ENCODE results near the gene TRAF3.

The TRAF3 gene

DNA sequence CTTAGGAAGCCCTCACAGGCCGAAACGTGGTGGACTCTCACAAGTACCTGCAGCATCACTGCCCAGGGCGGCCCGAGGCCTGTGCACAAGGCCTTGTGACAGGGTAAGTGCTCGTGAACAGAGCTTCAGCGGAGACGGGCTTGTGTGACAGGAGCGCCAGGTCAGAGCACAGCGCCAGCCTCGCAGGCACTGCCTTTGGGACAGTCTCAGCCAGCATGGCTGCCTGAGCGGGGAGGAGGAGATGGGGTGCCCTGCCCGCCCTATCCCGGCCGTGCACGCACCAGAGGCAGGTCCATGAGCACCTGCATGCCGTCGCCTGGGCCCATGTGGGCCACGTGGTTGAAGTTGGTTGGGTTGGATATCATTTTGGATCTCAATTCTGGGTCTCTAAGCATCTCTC is 162.1 kb downstream of the TRAF3 start:
- no peak for DNase-seq (ENCODE audit: low read depth)

DNA sequence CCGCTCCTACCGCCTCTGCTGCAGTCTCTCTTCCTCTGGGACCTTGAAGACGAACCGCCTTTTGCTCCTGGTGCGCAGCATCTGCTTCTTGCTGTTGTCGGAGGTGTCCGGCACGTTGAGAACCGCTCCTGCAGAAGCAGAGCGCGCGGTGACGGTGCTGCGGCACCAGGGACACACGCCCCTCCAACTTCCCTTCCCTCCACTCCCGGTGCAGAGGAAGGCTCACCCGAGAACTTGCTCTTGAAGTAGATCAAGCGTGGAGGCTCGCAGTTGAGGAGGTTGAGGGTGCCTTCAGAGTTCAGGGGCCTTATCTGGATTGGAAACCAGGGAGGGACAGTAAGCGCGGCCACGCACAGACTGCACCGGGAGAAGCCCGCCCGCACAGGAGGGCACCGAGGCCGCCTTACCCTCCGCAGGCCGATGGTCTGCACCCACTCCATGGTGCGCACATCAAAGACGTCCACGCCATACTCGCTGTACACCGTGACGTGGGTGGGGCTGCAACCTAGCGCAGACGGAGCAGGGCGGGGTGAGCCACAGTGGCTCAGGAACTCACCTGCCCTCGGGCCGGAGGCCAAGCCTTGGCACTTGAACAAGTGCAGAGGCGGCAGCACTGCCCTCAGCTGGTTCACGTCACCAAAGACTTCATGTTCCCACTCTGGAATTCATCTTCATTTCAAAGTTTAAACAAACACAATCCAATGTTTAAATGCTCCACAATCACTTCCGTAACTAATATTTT is 162.7 kb downstream of the TRAF3 start:
- DNase-seq (ENCODE audit: low read depth): no peak

DNA sequence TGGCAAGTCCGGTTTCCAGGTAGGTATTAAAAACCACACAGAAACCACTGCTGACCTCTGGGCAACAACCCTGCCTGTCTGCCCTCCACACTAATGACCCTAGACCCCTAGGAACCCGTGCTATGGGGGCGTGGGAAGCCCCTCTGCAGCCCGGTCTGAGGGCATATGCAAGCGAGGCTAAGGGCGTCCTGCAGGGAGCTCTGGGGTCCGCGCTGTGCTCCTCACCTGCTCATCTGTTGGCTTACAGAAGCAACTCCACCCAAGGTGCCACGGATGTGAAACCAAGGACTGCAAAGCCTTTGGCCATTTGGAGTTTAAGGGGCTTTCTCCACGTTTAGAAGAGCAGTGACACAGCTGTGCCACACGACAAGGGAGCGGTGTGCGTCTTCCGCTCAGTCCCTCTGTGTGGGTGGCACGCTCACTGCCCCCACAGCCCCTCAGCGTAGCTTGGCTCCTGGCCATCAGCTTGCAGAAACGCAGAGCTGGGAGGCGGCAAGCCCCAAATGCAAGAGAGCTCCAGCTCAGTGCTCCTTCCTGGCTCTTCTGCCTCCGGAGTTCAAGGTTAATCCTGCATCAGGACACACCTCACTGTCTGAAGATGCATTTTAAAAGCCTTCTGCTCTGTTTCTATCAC is 163.6 kb downstream of the TRAF3 start:
- DNase-seq (ENCODE audit: low read depth): no peak

DNA sequence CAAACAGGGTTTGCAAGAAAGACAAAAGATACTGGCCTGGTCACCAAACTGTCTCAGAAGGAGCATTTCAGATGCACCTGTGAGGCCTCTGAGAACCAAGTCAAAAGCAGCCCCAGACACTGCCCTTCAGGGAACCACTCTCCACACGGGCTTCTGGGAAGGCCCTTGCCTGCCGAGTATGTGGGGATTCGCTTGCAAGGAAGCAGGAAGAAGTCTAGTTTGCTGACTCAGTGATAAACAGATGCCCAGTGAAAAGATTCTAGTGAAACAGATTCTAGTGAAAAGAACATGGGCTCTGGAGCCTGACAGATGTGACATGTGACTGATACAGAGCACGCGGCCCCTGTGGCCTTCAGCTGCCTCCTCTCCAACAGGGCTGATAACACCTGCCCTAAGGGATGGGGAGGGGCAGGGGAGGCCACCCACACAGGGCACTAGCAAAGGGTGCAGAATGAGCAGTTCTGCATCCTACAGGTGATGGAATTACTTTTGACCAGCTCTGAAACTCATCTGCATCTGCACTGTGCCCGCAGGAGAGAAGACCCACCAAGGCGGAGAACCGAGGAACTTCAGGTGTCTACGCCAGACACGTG is 164.3 kb downstream of the TRAF3 start:
- DNase-seq (ENCODE audit: low read depth): no peak

DNA sequence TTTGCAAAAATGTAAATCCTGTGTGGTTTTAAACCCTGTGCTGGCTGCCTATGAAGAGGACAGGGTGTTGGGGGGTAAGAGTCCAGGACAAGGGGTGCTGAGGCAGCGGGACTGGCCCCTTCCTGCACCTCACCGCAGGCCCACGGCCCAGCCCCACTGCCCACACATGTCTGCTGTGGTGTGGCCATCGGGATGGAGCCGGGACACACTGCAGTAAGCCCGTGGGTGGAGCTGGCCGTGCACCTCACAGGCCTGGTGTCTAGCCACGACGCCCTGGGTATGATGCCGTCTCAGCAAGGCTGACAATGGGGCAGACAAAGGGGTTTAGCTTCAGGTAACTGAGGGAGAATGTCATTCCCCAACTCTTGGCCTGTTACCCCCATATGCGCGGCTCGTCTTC is 164.8 kb downstream of the TRAF3 start:
- DNase-seq (ENCODE audit: low read depth): no peak

DNA sequence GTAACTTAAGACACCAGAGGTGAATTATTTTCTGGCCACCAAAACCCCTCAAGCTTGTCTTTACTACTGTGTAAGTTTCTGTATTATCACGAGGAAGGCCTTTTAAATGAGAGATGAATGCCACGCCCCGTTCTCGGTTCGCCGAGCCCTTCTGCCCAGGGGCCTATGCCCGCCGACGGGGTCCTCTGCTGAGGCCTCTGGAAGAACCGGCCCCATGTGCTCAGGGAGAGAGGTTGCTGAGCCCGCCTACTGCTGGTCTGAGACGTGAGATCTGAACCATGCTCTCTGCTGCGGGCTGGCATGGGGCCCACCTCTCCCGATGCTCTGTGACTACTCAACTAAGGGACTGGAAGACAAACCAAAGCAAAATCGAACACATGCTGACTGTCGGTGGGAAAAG is 166.2 kb downstream of the TRAF3 start:
- DNase-seq (ENCODE audit: low read depth): no peak

DNA sequence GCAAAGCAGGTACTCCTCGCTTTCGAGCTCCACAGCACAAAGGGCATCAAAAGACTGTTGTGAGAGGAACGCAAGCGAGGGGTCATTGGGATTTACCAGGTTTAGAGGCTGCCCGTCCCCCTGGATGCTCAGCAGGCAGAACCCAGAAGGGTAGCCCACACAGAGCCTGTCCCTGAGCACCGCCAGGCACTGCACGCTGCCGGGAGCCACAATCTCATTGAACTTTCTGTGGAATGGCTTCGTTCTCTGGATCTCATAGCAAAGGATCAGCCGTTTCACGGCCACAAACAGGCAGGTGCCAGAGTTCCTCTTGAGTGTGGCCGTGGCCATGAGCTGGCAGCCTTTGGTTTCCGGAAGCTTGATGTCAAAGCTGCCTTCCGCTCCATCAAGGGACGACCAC is 166.7 kb downstream of the TRAF3 start:
- no peak for DNase-seq (ENCODE audit: low read depth)

DNA sequence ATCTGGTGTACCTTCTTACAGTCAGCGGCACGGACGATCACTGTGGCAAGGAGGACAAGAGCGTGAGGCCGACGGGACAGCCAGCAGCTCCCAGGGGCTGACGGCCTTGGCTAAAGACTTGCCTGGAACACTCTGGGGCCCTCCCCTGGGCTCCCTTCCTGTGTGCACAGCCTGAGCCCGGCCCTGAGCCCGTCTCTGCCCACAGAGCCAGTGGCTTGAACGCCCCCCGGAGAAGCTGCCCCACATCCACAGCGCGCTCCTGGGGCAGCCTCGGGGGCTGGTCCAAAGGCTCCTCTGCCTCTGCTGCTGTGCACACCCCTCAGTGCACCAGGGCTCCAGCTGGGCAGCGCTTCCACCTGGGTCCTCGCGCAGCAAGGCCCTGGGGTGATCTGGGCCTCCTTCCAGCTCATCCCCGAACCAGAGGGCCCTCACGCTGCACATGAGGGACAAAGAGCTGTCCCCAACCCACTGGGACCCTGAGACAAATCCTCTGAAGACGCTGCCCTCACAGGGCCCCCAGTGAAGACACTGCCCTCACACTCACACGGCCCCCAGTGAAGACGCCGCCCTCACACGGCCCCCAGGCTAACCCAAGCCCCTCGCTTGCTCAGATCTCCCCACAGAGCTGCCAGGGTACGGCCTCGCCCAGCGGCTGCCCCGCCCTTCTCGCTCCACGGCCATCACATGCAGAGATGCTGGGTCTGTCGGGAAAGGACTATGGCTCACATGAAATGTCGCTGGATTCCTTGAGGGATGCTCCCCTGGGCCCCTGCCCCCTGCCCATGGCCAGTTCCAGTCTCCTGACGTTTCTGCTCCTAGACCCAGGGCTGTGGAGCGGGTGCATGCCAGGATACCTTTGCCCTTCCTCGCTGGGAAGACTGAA is 167.4 kb downstream of the TRAF3 start:
- no peak for DNase-seq (ENCODE audit: low read depth)

DNA sequence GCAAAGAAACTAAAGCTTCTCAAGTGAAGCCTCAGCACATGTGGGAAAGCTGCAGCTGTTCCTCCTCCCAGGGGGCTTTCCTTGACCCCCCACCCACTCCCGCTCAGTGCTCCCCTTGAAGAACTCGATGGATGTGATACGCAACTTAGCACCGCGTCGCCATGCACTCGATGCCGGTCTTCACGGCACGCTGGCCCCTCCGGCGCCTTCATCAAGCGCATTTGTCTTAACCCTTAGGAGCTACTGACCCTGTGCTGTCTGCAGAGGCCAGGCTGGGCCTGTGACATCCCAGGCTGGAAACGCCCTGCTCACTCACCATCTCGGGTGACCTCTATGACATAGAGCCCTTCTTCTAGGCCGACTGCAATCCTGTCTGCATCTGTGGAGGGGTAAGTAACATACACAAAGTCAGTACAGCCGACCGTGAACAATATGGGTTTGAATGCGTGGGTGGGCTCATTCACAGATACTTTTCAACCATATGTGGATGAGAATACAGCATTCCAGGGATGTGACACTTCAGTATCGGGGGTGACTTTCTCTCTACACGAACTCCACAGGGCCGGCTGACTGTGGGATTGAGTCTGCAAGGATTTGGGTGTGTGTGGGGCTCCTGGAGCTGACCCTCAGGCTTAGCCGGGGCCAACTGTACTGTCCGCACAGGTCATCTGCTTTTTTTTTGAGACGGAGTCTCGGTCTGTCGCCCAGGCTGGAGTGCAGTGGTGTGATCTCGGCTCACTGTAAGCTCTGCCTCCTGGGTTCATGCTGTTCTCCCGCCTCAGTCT is 168.3 kb downstream of the TRAF3 start:
- no peak for DNase-seq (ENCODE audit: low read depth)

DNA sequence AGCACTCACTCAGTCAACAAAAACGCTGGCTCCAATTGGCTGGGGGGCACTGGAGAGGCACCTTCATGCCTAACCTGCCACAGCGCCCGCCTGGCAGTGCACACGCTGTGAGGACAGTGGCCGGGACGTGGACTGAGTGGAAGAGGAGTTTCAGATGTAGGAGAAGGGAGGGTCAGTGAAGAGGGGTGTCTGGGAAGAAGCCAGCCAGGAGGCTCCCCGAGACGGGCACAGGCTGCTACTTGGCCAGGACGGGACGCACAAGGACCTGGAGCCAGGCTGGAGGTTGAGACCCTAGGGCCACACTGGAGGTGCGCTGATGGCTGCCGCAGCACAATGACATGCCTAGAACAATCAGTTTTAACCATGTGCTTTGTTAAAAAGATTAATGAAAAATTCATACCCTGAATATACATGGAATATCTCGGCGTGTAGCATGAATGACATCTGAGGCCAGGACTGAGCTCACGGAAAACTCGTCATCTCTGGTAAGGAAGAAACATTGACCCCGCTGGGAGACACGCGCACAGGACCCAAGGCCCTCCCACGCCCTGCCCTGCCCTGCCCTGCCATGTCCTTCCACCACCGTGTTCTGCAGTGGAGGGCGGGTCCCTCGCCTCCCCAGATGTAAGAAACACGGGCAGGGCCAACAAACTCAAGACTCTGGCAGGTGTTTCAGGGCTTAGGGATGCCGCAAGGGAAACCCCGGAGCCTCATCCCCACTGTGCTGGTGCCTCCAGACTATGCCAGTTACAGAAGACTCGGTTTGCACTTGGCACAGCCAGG is 170.3 kb downstream of the TRAF3 start:
- DNase-seq (ENCODE audit: low read depth): no peak

DNA sequence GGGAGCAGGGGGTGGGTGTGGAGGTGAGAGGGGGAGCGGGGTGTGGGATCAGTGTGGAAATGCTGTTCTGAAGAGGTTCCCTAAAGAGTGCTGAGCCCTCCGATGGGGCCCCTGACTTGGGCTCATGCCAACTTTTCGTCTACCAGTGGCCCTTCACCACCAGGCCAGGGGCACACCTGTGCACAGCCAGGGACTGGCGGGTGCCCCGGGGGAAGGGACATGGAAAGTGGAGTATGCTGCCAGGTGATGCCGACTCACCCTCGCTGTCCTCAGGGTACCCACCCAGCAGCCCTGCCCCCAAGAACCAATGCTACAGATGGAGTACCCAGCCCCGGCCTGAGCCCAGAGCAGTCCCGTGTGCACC is 171.4 kb downstream of the TRAF3 start:
- DNase-seq (ENCODE audit: low read depth): no peak

DNA sequence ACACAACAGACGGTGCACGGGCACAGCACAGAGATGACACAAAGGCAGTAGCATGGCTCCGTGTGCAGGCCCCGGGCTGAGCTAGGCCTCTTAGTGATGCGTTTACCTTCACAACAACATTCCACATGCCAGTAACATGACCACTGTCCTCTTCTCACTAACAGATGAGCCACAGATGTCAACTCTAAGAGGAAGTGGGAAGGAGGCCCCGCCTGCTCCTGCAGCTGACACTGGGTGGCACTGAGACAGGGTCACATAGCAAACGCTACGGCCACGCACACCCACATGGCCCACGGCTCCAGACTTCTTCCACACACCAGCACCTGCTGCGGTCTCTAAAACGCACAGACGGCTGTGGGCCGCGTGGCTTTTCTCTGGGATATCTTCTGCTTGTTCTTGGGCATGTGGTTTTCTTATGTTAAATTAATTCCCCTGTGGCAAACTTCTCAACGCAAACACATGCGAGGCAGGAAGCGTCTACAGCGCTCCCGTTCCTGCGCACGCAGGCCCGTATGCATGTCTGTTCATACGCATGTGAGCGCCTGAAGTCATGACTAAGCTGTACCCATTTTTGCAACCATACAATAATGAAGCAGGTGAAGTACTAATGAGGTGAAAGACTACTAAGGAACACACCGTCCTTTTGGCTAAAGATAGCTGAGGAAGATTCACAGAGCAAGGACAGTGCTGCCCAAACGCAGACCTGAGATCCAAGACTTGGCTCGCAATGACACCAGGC is 172.0 kb downstream of the TRAF3 start:
- DNase-seq (ENCODE audit: low read depth): no peak

DNA sequence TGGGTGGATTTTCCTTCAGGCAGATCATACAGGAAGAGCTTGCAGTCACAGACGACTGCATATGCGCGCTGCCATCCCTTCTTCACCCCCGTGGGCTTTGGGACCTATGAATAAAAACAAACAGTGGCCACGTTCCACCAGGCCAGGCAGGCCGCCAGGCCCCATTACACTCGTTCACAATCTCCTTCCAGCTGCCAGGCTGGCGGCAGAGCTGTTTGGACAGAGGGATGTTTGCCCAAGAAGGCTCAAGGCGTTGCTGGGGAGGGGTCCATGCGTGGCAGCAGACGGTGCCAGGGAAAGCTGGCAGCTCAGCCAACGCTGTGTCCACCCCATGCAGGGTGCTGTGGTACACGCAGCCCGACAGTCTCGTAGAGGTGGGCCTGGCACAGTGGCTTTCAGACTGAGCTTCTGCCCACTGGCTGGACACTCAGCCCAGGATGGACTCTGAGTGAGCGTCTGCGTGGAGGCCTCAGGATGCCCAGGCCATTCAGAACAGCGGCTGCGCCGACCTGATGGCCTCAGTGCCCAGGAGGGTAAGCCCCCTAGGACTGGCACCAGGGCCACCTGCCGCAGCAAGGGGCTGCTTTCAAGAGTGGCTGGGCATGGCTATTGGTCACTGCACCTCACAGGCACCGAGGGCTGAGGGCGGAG is 172.7 kb downstream of the TRAF3 start:
- DNase-seq (ENCODE audit: low read depth): no peak

DNA sequence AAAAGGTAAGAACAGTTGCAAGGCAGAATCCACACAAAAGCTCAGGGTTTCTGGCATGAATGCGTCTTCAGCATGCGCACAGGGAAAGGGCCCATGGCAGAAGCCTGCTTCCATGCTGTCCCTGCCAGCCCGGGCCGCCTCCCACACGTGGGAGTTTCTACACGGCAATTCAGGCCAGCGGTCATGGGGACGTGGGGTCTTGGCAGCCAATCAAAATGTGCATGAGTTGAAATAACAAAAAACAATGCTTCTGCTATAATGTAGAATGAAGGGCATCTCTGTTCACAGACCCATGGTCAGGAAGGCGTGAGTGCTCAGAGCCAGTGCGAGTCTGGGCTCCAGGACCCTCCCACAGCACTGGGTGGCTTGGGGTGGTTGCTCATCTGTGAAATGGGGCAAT is 173.8 kb downstream of the TRAF3 start:
- no peak for DNase-seq (ENCODE audit: low read depth)

DNA sequence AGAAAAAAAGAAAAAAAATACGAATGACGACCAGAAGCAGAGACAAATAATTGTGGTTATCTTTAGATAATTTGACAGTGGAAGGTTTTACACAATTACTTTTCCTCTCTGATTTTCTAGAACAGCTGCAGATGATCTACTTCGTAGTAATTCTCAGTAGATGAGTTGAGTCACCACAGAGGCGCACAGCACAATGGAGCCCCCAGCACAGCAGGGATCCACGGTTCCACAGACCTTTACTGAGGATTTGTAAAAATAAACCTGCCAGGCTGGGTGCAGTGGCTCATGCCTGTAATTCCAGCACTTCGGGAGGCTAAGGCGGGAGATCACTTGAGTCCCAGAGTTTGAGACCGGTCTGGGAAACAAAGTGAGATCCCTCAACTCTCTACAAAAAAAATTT is 174.6 kb downstream of the TRAF3 start:
- DNase-seq (ENCODE audit: low read depth): no peak

DNA sequence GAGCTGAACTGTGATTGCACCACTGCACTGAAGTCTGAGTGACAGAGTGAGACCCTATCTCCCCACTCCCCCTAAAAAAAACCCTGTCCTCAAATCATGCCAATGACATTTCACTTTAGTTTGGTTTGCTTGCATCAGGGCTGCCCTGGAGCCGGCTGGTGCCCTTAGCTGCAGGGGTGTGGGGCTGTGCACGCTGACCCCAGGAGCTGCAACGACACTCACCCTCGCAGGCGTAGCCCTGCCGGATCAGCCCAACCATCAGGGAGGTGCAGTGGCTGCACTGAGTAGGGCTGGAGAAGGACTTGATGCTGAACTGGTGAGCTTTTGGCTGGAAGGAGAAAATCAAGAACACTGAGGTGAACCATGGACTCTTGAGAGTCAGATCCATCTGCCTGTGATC is 175.0 kb downstream of the TRAF3 start:
- no peak for DNase-seq (ENCODE audit: low read depth)

DNA sequence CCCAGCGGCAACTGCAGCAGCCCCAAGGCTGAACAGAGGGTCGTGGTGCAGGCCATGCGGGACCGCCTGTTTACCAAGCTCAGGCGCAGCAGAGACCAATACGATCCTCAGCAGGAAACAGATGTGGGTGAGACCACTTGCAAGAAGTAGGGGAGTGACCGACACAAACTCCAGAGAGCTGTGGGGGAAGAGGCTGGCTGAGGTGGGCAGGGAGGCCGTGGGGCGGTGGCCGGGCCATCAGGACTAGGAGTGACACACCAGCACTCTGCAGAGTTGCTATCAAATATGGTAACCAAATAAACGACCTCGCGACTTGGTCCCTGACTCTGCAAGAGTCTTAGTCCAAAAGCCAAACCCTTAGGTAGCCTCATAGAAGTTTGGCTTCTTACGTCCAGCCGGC is 175.9 kb downstream of the TRAF3 start:
- DNase-seq (ENCODE audit: low read depth): no peak

DNA sequence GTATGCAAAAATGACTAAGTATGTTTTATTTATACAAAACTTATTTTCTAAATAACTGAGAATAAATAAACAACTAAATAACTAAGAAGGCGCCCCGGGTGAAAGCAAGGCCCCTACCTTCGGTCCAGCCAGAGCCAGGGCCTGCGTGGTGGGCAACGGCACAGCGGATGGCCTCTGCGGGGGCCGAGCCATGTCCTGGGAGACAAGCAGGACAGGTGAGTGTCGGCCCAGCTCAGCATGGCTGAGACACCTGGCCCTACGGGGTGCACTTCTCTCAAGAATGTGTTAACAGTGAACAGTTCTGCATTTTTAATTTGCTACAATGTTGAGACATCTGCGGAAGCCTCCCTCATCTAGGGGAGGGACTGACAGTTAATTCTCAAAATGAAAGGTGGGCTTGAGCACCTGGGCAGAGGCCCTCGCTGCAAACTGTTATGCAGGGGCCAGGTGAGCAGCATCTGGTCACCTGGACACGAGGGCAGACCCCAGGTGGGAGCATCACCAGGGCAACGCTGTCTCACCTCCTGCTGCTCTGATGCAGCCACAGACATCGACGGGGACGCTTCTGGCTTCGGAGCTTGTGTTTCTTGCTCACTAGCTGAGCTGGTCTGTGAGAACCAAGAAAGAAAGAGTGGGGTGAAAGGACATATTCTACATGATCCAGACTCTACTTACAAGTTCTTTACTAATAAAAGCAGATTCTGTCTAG is 177.0 kb downstream of the TRAF3 start:
- DNase-seq (ENCODE audit: low read depth): no peak
